Stomach (tissue), 4 donors: ENCODE results near the gene ARHGAP1.

Experiments
- EP300 ChIP-seq: sonication (generic); formaldehyde crosslinking; IDR thresholded peaks from one replicate; pipeline ENCODE4 v1.6.1; 2017; ENCODE audit warnings: antibody characterized with exemption
- POLR2A ChIP-seq, 4 donors: fragments of 450-650 bp; IDR thresholded peaks; one replicate each; pipeline ENCODE4 v1.6.1; 2016; ENCODE audit warnings: antibody characterized with exemption in 4 of 4, control low read depth in 2 of 4, mild to moderate bottlenecking in 1 of 4, moderate library complexity in 1 of 4
- TF ChIP-seq, protein P1 (sequence below), 7 experiments: fragments of 450-650 bp in 4 of 7; fragments of 200-600 bp in 3 of 7; sonication (generic) in 3 of 7; IDR thresholded peaks; one replicate each; pipeline ENCODE4 v1.5.1; 2016 to 2019; ENCODE audit warnings: antibody characterized with exemption in 7 of 7, control low read depth in 2 of 7, mild to moderate bottlenecking in 1 of 7

GRCh38 chr11:46706886-46707285 is 6.5 kb upstream of the ARHGAP1 start:
- TF ChIP-seq POLR2A (IDR thresholded peaks at IDR 0.05) (no peak), EP300 (no peak)
- TF ChIP-seq, protein P1, sequence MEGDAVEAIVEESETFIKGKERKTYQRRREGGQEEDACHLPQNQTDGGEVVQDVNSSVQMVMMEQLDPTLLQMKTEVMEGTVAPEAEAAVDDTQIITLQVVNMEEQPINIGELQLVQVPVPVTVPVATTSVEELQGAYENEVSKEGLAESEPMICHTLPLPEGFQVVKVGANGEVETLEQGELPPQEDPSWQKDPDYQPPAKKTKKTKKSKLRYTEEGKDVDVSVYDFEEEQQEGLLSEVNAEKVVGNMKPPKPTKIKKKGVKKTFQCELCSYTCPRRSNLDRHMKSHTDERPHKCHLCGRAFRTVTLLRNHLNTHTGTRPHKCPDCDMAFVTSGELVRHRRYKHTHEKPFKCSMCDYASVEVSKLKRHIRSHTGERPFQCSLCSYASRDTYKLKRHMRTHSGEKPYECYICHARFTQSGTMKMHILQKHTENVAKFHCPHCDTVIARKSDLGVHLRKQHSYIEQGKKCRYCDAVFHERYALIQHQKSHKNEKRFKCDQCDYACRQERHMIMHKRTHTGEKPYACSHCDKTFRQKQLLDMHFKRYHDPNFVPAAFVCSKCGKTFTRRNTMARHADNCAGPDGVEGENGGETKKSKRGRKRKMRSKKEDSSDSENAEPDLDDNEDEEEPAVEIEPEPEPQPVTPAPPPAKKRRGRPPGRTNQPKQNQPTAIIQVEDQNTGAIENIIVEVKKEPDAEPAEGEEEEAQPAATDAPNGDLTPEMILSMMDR (IDR thresholded peaks at IDR 0.05), result no peak
